Astrocyte of the cerebellum (primary cell): ENCODE data around the gene CHRNB4.

Experiments used
- DNase-seq: peaks from one replicate; pipeline ENCODE4 v3.0.0-alpha.2; 2011; ENCODE audit warnings: low read depth
- H3K4me3 ChIP-seq: 2 replicates; pipeline ENCODE4 v1.5.1; 2011; ENCODE audit warnings: mild to moderate bottlenecking, low read depth, low read length, moderate library complexity
- in situ Hi-C: cut with HindIII; loops from 2 replicates; pipeline ENCODE4 v1.10.0; 2017; ENCODE audit warnings: low sequenced_read_pairs
- TF ChIP-seq, protein P1 (sequence below): IDR thresholded peaks from 2 replicates; pipeline ENCODE4 v1.5.1; 2012; ENCODE audit warnings: low read length, low read depth, moderate library complexity, mild to moderate bottlenecking; ENCODE audit errors: missing control alignments

The CHRNB4 gene

GRCh38 chr15:78645009-78645408 is 4.0 kb upstream of the CHRNB4 start:
- no peak for DNase-seq
- TF ChIP-seq, protein P1, sequence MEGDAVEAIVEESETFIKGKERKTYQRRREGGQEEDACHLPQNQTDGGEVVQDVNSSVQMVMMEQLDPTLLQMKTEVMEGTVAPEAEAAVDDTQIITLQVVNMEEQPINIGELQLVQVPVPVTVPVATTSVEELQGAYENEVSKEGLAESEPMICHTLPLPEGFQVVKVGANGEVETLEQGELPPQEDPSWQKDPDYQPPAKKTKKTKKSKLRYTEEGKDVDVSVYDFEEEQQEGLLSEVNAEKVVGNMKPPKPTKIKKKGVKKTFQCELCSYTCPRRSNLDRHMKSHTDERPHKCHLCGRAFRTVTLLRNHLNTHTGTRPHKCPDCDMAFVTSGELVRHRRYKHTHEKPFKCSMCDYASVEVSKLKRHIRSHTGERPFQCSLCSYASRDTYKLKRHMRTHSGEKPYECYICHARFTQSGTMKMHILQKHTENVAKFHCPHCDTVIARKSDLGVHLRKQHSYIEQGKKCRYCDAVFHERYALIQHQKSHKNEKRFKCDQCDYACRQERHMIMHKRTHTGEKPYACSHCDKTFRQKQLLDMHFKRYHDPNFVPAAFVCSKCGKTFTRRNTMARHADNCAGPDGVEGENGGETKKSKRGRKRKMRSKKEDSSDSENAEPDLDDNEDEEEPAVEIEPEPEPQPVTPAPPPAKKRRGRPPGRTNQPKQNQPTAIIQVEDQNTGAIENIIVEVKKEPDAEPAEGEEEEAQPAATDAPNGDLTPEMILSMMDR: no peak
- in situ Hi-C loops: no loop called here
- no peak overlapping the region for H3K4me3 ChIP-seq

GRCh38 chr15:78642331-78642730 is 1.3 kb upstream of the CHRNB4 start:
- DNase-seq: no peak
- TF ChIP-seq, protein P1: no peak
- no peak overlapping the region for H3K4me3 ChIP-seq
- in situ Hi-C loops: no loop called here

DNA sequence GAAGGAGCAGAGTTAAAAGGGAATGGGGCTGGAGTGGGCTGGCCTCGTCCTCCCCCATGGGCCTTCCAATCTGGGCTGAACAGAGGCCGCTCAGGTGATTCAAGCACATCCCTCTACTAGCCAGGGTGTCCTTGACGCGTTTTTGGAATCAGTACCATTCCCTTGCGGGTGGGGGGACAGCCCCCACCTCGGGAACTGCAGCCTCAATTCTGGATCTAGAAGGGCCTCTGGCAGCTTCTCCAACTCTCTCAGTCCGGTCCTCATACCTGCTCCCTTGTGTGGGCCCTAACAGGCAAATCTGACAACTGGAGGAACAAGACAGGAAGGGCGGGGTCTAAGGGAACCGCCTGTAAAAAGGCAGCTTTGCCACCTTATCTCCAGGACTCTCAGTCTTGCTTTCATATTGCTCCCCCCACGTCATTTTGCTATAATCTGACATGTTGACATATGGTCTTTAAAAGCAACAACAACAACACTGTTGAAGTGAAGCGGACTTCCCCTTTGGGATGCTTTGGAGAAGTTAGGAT is 802 bp upstream of the CHRNB4 start:
- in situ Hi-C loops: no loop called here
- DNase-seq: no peak
- no peak overlapping the region for H3K4me3 ChIP-seq
- TF ChIP-seq, protein P1: peak; percentile 1

DNA sequence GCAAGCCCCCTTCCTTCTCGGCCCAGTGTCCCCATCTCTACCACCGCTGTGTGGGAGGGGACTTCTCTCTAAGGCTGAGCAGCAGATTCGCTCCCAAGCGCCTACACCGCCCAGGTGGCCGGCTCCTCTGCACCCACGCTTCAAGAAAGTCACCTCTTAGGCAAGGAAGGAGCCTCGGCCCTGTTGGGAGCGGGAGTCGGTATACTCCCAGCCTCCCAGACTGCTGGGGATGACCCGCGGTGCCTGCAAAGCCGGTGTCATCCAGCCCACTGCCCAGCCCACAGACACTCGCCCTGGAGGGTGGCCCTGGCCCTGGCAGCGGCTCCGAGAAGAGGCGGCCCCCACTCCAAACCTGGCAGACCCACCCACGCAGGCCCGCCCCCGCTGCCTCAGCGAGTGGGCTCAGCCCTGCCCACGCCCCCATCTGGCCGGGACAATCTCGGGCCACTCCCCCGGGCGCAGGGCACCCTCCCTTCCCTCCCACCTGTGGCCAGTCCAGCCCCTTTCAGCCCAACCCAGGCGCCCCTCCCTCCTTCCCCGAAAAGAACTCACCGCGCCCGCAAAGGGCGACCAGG is 396 bp downstream of the CHRNB4 start:
- peak overlapping the region; percentile 47 for H3K4me3 ChIP-seq
- in situ Hi-C loops: no loop called here
- TF ChIP-seq, protein P1: no peak
- DNase-seq: no peak

GRCh38 chr15:78638658-78639314 is 2.2 kb downstream of the CHRNB4 start:
- TF ChIP-seq, protein P1: peak; percentile 68
- peak; percentile 11 for DNase-seq
- no peak overlapping the region for H3K4me3 ChIP-seq
- in situ Hi-C loops: no loop called here

DNA sequence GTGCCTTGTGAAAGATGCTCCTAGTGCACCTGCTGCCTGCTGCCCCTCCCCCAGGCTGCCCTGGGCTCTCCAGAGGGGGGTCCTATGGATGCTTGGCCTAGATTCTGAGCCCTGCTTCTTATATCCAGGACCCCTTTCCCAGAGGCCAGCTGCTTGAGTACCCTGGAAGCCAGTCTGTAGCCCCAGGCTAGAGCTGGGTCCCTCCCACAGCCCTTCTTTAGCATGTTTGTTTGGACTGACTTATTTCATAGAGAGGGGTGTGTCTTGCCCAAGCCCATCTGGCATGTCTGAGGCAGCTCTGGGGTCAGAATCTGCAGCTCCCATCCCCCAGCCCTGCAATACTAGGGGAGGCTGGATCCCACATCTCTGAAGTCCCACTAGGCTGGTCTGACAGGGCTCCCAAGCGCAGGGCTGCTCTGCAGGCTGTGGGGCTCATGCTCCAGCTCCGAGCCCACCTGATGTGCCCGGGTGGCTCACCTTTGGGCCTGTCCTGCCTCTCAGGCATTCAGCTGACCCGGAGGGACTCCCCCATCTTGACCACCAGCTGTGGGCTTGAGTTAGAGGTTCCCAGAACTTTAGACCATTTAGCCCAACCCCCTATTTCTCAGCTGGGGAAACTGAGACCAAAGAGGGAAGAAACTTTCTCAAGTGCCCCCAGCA is 3.1 kb downstream of the CHRNB4 start:
- no peak for DNase-seq
- TF ChIP-seq, protein P1: no peak
- in situ Hi-C loops: no loop called here
- H3K4me3 ChIP-seq: no peak overlapping the region
